Tibial nerve (tissue), 4 donors: ENCODE results near the gene PET100. TPM values are rescaled to one million over a fixed set of nuclear protein-coding genes. Genes with fewer than 3 reads are reported as not detected.
A peak's percentile ranks its signal among the peaks of the same experiment; 100 is the strongest.

ENCODE experiments used
- DNase-seq, 2 donors: peaks; one replicate each; pipeline ENCODE4 v3.0.0-alpha.2; 2019; ENCODE audit warnings: low spot score in 2 of 2
- H3K27ac ChIP-seq, 4 donors: fragments of 200-600 bp; sonication (generic) in 3 of 4; one replicate each; pipeline ENCODE4 v1.5.1; 2017 to 2019; ENCODE audit warnings: mild to moderate bottlenecking in 1 of 4
- H3K27me3 ChIP-seq, 2 donors: fragments of 200-600 bp; sonication (generic) in 1 of 2; one replicate each; pipeline versions ENCODE4 v1.5.1 to v1.6.0; 2017 to 2019
- H3K36me3 ChIP-seq, 3 donors: fragments of 200-600 bp; sonication (generic); one replicate each; pipeline ENCODE4 v1.5.1; 2018 to 2019
- H3K4me1 ChIP-seq, 4 donors: fragments of 200-600 bp; sonication (generic) in 3 of 4; one replicate each; pipeline ENCODE4 v1.5.1; 2017 to 2019
- H3K4me3 ChIP-seq, 4 donors: fragments of 200-600 bp; sonication (generic) in 3 of 4; one replicate each; pipeline ENCODE4 v1.5.1; 2017 to 2019; ENCODE audit warnings: mild to moderate bottlenecking in 1 of 4, moderate library complexity in 1 of 4
- H3K9me3 ChIP-seq, 4 donors: fragments of 200-600 bp; sonication (generic) in 3 of 4; one replicate each; pipeline ENCODE4 v1.5.1; 2017 to 2019
- EP300 ChIP-seq, 2 donors: sonication (generic); formaldehyde crosslinking; IDR thresholded peaks; one replicate each; pipeline ENCODE4 v1.6.1; 2017; ENCODE audit warnings: antibody characterized with exemption in 2 of 2, mild to moderate bottlenecking in 1 of 2
- POLR2A ChIP-seq, 2 donors: fragments of 450-650 bp; IDR thresholded peaks; one replicate each; pipeline ENCODE4 v1.6.1; 2017; ENCODE audit warnings: antibody characterized with exemption in 2 of 2, mild to moderate bottlenecking in 2 of 2, moderate library complexity in 2 of 2
- WGBS, 2 donors: methylation state at CpG; one replicate each; pipeline ENCODE4 v1.1.5; 2018; 5-methylcytosine and 5-hydroxymethylcytosine counted together
- total RNA-seq, 4 donors: library from RNA; depleted of rRNA; stranded (reverse); fragments of >200 nt; gene quantifications; one replicate each; pipeline ENCODE4 v1.1.0, GENCODE V29; 2016
- TF ChIP-seq, protein P1 (sequence below), 5 experiments: fragments of 200-600 bp in 3 of 5; fragments of 450-650 bp in 2 of 5; sonication (generic) in 3 of 5; IDR thresholded peaks; one replicate each; pipeline ENCODE4 v1.5.1; 2016 to 2019; ENCODE audit warnings: antibody characterized with exemption in 5 of 5, mild to moderate bottlenecking in 3 of 5, moderate library complexity in 2 of 5

The PET100 gene, protein sequence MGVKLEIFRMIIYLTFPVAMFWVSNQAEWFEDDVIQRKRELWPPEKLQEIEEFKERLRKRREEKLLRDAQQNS
- total RNA-seq, result 10 to 100 TPM; 10.8 to 39.9 (median 30.6) TPM

DNA sequence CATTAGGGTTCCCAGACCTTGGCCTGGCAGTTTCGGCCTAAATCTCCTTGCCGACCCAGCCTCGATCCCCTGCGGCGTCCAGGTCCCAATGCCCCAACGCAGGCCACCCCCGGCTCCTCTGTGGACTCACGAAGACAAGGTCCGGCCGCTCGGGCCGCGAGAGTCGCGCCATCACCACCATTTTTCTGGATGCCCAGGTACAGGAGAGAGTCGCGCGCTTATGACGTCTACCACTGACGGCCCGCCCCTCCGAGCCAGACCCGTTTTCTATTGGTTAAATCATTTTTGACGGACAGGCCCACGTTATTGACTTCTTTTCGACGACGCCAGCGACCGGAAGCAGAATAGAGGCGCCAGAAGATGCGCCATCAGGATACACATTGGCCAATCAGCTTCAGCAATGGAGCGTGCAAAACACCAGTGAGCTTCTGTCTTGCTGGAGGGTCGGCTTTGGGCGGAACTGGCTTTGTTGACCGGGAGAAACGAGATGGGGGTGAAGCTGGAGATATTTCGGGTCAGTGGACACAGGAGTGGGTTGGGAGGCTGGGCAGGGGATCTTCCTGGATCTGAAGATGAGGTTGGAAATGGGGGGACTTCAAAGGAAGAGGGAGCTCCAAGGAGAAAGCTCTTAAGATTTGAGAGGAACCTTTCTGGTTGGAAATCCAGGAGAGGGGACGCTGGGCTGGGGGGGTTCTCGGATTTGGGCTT, at the start of gene PET100, which contains the start of gene XAB2:
Gene PET100 (plus strand): TSS at position 447 of the 708 bp plus-strand sequence. CDS start 41 bp downstream, at position 488.
Gene XAB2 (minus strand): TSS at position 199 of the 708 bp plus-strand sequence. CDS start 18 bp downstream, at position 181.
- WGBS, 2 donors, result 0% methylated on average over 38 to 40 of the region's 40 CpGs
- Histone ChIP-seq H3K9me3 (no peaks in the 10 kb centered on the region), H3K27me3 (no peaks in the 10 kb centered on the region), H3K36me3 (peaks cover 0 to 44% (median 2%) of the 10 kb centered on the region in 3 donors), H3K4me1 (peaks cover 4 to 39% (median 25%) of the 10 kb centered on the region in 4 donors), H3K27ac (peak within 1 kb of the TSS; percentile 78 to 93 (median 90)), H3K4me3 (peak within 1 kb of the TSS; percentile 81 to 100 (median 90))
- peak in 1 of 2 donors; percentile 71 for TF ChIP-seq POLR2A (IDR thresholded peaks at IDR 0.05)
- TF ChIP-seq, protein P1, sequence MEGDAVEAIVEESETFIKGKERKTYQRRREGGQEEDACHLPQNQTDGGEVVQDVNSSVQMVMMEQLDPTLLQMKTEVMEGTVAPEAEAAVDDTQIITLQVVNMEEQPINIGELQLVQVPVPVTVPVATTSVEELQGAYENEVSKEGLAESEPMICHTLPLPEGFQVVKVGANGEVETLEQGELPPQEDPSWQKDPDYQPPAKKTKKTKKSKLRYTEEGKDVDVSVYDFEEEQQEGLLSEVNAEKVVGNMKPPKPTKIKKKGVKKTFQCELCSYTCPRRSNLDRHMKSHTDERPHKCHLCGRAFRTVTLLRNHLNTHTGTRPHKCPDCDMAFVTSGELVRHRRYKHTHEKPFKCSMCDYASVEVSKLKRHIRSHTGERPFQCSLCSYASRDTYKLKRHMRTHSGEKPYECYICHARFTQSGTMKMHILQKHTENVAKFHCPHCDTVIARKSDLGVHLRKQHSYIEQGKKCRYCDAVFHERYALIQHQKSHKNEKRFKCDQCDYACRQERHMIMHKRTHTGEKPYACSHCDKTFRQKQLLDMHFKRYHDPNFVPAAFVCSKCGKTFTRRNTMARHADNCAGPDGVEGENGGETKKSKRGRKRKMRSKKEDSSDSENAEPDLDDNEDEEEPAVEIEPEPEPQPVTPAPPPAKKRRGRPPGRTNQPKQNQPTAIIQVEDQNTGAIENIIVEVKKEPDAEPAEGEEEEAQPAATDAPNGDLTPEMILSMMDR (IDR thresholded peaks at IDR 0.05), result peak in 1 of 5 experiments; percentile 41
- TF ChIP-seq EP300 (IDR thresholded peaks at IDR 0.05), result peak; percentile 91 to 96
- peak; percentile 94 to 99 for DNase-seq

DNA sequence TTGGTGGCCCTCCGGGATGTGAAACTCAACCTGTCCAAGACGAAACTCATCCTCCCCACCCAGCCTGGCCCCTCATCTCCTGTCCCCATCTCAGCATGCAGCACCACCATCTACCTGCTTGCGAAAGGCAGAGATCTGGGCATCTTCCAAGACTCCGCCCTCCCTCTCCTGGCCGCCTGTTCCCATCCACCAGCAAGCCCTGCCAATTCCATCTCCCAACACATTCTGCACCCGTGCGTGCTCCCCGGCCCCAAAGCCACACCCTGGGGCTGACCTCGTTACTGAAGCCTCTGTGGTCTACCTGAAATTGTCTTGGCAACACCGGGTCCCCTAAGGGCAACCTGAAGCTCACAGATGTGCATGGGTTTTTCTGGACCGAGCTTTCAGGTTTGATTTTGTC, 47.1 kb upstream of the PET100 start:
- no peak for DNase-seq
- no peaks in the 10 kb centered on the region for H3K27me3 ChIP-seq
- no peak for TF ChIP-seq POLR2A (IDR thresholded peaks at IDR 0.05)
- TF ChIP-seq EP300 (IDR thresholded peaks at IDR 0.05), result no peak
- TF ChIP-seq, protein P1 (IDR thresholded peaks at IDR 0.05), result no peak
- no peak overlapping the region for H3K4me3 ChIP-seq
- H3K36me3 ChIP-seq, result no peaks in the 10 kb centered on the region
- H3K27ac ChIP-seq, result no peak overlapping the region
- H3K9me3 ChIP-seq, result no peaks in the 10 kb centered on the region
- WGBS, 2 donors, result 62 to 67% methylated on average over 11 of the region's 11 CpGs
- H3K4me1 ChIP-seq, result no peaks in the 10 kb centered on the region

DNA sequence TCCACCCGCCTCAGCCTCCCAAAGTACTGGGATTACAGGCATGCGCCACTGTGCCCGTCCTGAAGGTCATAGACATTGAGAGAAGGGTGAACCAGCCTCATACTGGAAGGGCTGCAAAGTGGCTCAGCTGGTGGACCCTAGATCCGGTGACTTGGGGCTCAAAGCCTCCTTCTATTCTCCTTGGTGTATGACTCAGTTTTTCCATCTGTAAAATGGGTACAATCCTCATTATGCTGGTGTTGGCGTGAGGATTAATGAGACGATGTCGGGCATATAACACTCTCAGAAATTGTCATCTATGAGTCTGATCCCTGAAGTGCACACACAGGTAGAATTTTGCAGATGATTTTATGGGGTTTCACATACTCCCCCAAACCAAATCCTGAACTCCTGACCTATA, 39.8 kb upstream of the PET100 start:
- no peak overlapping the region for H3K4me3 ChIP-seq
- no peak overlapping the region for H3K27ac ChIP-seq
- no peaks in the 10 kb centered on the region for H3K36me3 ChIP-seq
- H3K4me1 ChIP-seq, result no peaks in the 10 kb centered on the region
- peaks cover 0 to 22% of the 10 kb centered on the region in 2 donors for H3K27me3 ChIP-seq
- H3K9me3 ChIP-seq, result no peaks in the 10 kb centered on the region
- DNase-seq, result no peak
- WGBS, 2 donors, result 92% methylated on average over 7 of the region's 7 CpGs
- TF ChIP-seq, protein P1 (IDR thresholded peaks at IDR 0.05), result no peak
- TF ChIP-seq POLR2A (IDR thresholded peaks at IDR 0.05) (no peak), EP300 (IDR thresholded peaks at IDR 0.05) (no peak)

DNA sequence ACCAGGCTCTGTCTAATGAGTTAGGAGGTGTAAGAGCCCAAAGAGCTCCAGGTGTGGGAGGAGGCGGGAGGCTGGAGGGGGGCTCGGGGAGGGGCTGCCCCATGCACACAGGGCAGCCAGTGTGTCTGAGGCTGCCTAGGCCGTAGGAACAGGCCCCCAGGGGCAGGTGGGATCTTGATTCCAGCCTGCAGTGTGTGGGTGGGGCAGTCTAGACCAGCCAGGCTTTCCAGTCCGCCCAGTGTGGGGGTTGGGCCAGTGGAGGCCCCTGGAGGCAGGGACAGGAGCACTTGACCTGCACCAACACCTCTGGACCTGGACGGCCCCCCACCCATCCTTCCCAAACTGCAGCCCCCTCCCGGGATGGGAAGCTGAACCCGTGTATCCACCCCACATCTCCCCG, 39.3 kb upstream of the PET100 start:
- WGBS, 2 donors, result 39 to 46% methylated on average over 6 to 7 of the region's 8 CpGs
- Histone ChIP-seq H3K27ac (no peak overlapping the region), H3K36me3 (no peaks in the 10 kb centered on the region), H3K9me3 (no peaks in the 10 kb centered on the region), H3K4me3 (no peak overlapping the region), H3K27me3 (peaks cover 0 to 26% of the 10 kb centered on the region in 2 donors), H3K4me1 (no peaks in the 10 kb centered on the region)
- no peak for DNase-seq
- no peak for TF ChIP-seq EP300 (IDR thresholded peaks at IDR 0.05)
- TF ChIP-seq, protein P1 (IDR thresholded peaks at IDR 0.05), result no peak
- no peak for TF ChIP-seq POLR2A (IDR thresholded peaks at IDR 0.05)
